Activated CD8-positive, alpha-beta T cell treated with anti-CD3 and anti-CD28 coated beads for 36 hours (primary cell): Measurements from ENCODE around the gene SMC5. TPM values are rescaled to one million over a fixed set of nuclear protein-coding genes. Genes with fewer than 3 reads are reported as not detected.
A peak's percentile ranks its signal among the peaks of the same experiment; 100 is the strongest.
"Not testable (repeated sequence)": the region's sequence is repeated elsewhere in the genome, so short reads cannot be mapped to it uniquely, and the experiment has no call there.

ENCODE experiments used
- ATAC-seq: fragments of 200-7000 bp; cut with Tn5 transposase; one replicate; pipeline ENCODE4 v1.10.0; 2021; ENCODE audit warnings: mild to moderate bottlenecking, moderate library complexity
- CTCF ChIA-PET: fragments of 350-600 bp; sonication (Branson Sonifier 250); formaldehyde crosslinking; loops from one replicate; lab custom pipeline; 2021; ENCODE audit warnings: antibody characterized with exemption; lab: Charles Lee
- POLR2A ChIA-PET: fragments of 350-600 bp; sonication (Branson Sonifier 250); formaldehyde crosslinking; loops from one replicate; lab custom pipeline; 2021; ENCODE audit warnings: antibody characterized with exemption; lab: Charles Lee
- DNase-seq: peaks from one replicate; pipeline ENCODE4 v3.0.0-alpha.2; 2020
- H3K27ac Mint-ChIP-seq: one replicate; pipeline ENCODE4 v1.8.0; 2021; ENCODE audit warnings: mild to moderate bottlenecking, mixed read lengths
- H3K27me3 Mint-ChIP-seq: one replicate; pipeline ENCODE4 v1.8.0; 2021; ENCODE audit warnings: mixed read lengths
- H3K36me3 Mint-ChIP-seq: one replicate; pipeline ENCODE4 v1.8.0; 2021; ENCODE audit warnings: low read depth, mixed read lengths
- H3K4me1 Mint-ChIP-seq: one replicate; pipeline ENCODE4 v1.8.0; 2021; ENCODE audit warnings: low read depth, mixed read lengths
- H3K4me3 Mint-ChIP-seq: one replicate; pipeline ENCODE4 v1.8.0; 2021; ENCODE audit warnings: mild to moderate bottlenecking, moderate library complexity, mixed read lengths
- H3K9me3 Mint-ChIP-seq: one replicate; pipeline ENCODE4 v1.8.0; 2021; ENCODE audit warnings: mixed read lengths
- intact Hi-C: fragments of 100-400 bp; cut with micrococcal nuclease; formaldehyde crosslinking; loops from one replicate; pipeline ENCODE4 v1.10.0; 2022
- total RNA-seq, 2 experiments: library from RNA; stranded (reverse); gene quantifications; one replicate each; pipeline ENCODE4 v1.2.3, GENCODE V29; 2021
- TF ChIP-seq, protein P1 (sequence below): fragments of 200-600 bp; IDR thresholded peaks from one replicate; pipeline ENCODE4 v1.8.0; 2022; ENCODE audit warnings: antibody characterized with exemption, mild to moderate bottlenecking

Gene SMC5
- total RNA-seq, 2 experiments from 2014 or later = 30.9 to 32.0 TPM

DNA sequence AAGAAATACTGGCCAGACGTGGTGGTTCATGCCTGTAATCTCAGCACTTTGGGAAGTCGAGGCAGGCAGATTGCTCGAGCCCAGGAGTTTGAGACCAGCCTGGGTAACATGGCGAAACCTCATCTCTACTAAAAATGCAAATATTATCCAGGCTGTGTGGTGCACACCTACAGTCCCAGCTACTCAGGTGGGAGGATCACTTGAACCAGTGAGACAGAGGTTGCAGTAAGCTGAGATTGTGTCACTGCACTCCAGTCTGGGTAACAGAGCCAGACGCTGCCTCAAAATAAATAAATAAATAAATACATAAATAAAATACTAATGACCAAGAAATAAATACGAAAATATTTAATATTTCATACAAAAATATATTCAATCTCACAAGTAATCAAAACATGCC lies 136.9 kb downstream of the SMC5 start:
- ChIA-PET CTCF (no interaction called here), POLR2A (interaction anchor here (1.1 kb wide), 1 partner anchor 11 kb away, joined by 3 read pairs; no protein-coding TSS in a partner anchor)
- no peaks in the 10 kb centered on the region for H3K27me3 Mint-ChIP-seq
- H3K4me1 Mint-ChIP-seq = peaks cover 87% of the 10 kb centered on the region
- H3K9me3 Mint-ChIP-seq = no peaks in the 10 kb centered on the region
- H3K36me3 Mint-ChIP-seq = peaks cover 3% of the 10 kb centered on the region
- H3K4me3 Mint-ChIP-seq = no peak overlapping the region
- ATAC-seq = no peak
- intact Hi-C loops = no loop called here
- no peak overlapping the region for H3K27ac Mint-ChIP-seq
- TF ChIP-seq, protein P1, sequence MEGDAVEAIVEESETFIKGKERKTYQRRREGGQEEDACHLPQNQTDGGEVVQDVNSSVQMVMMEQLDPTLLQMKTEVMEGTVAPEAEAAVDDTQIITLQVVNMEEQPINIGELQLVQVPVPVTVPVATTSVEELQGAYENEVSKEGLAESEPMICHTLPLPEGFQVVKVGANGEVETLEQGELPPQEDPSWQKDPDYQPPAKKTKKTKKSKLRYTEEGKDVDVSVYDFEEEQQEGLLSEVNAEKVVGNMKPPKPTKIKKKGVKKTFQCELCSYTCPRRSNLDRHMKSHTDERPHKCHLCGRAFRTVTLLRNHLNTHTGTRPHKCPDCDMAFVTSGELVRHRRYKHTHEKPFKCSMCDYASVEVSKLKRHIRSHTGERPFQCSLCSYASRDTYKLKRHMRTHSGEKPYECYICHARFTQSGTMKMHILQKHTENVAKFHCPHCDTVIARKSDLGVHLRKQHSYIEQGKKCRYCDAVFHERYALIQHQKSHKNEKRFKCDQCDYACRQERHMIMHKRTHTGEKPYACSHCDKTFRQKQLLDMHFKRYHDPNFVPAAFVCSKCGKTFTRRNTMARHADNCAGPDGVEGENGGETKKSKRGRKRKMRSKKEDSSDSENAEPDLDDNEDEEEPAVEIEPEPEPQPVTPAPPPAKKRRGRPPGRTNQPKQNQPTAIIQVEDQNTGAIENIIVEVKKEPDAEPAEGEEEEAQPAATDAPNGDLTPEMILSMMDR = no peak
- no peak for DNase-seq

DNA sequence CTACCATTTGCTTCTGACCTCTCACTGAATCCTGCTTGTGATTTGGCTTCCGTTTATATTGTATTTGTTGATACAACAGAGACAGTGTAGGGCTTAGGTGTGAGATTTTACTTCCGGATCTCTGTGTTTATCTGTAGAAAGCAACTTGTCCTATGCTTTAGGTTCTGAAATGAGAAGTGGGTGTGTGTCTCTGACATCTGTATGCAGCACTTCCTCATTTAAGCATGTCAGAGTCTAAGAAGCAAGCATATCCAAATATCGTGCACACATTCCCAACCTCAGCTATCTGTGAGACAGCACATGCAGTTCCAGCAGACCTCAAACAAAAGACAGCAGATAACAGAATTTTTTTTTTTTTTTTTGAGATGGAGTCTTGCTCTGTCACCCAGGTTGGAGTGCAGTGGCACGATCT lies 139.4 kb downstream of the SMC5 start:
- no peaks in the 10 kb centered on the region for H3K27me3 Mint-ChIP-seq
- CTCF ChIA-PET = interaction anchor here (0.6 to 1.1 kb wide), 3 partner anchors 13 to 204 kb away, joined by 3 to 4 read pairs (median 3); no protein-coding TSS in a partner anchor
- TF ChIP-seq, protein P1 = no peak
- H3K4me3 Mint-ChIP-seq = peak overlapping the region; percentile 48
- ATAC-seq (peak; percentile 90), DNase-seq (no peak)
- POLR2A ChIA-PET = interaction anchor here (0.7 to 3.0 kb wide), 3 partner anchors 10 to 165 kb away, joined by 3 to 9 read pairs (median 3); no protein-coding TSS in a partner anchor
- H3K4me1 Mint-ChIP-seq = peaks cover 76% of the 10 kb centered on the region
- no peaks in the 10 kb centered on the region for H3K9me3 Mint-ChIP-seq
- peak overlapping the region; percentile 88 for H3K27ac Mint-ChIP-seq
- H3K36me3 Mint-ChIP-seq = peaks cover 3% of the 10 kb centered on the region
- intact Hi-C loops = no loop called here

DNA sequence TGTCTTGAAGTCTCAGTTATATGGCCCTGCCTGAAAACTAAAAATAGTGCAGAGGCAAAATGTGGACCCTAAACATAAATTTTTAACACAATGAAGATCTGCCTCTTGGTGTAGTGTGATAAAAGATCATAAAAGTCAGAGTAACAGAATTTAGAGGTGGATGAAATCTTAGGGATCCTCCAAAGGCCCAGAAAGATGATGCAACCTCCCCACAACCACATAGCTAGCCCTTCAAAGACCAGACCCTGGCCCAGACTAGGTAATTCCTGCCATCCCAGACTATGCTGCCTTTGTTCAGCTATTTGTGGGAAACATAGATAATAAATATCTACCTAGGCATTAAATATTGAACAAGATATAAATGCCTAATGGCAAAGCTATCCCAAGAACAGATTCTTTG lies 140.4 kb downstream of the SMC5 start:
- ATAC-seq = no peak
- intact Hi-C loops = no loop called here
- Mint-ChIP-seq H3K36me3 (peaks cover 5% of the 10 kb centered on the region), H3K27ac (peak overlapping the region; percentile 88), H3K4me1 (peaks cover 76% of the 10 kb centered on the region), H3K9me3 (no peaks in the 10 kb centered on the region), H3K4me3 (peak overlapping the region; percentile 48), H3K27me3 (no peaks in the 10 kb centered on the region)
- DNase-seq = no peak
- TF ChIP-seq, protein P1 = no peak
- ChIA-PET POLR2A (interaction anchor here (1.4 to 3.0 kb wide), 2 partner anchors 9 to 22 kb away, joined by 3 to 9 read pairs; no protein-coding TSS in a partner anchor), CTCF (interaction anchor here (0.9 to 1.9 kb wide), 5 partner anchors 9 to 203 kb away, joined by 3 to 5 read pairs (median 4); no protein-coding TSS in a partner anchor)

DNA sequence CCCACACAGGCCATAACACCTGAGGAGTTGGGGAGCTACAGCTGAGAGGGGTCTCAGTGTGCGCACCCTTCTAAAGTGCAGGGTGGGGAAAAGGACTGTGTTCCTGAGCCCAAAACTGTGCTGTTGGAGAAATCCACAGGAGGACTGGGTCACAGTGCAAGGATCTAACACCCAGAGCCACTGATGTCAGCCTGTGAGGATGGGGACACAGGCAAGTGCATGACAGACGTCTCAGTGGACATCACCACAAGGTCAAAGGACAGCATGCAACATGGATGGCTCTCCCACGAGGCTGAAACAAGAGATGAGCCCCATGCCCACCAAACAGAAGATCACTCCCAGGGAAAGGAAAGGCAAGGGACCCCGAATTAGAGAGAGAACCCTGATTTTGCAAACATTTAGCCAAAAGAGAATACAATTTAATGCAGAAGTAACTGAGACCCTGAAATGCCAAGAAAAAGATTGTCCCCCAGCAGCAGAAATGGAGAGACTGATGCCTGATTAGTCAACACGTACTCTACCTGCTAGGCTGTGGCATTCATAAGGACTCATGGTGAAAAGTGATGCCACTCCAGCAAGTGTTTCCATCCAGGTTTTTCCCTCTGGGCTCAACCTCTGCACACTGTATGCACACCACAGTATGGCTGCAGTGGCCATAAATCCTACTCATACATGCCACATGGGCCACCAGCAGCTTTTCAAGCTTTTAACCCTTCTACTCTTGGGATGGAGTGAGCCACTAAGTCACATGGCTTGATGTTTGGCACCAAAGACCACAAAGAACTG lies 141.5 kb downstream of the SMC5 start:
- no peak for DNase-seq
- POLR2A ChIA-PET = interaction anchor here (3.0 kb wide), 1 partner anchor 21 kb away, joined by 9 read pairs; no protein-coding TSS in a partner anchor
- no peak for ATAC-seq
- Mint-ChIP-seq H3K9me3 (no peaks in the 10 kb centered on the region), H3K27me3 (no peaks in the 10 kb centered on the region), H3K4me3 (no peak overlapping the region), H3K36me3 (peaks cover 6% of the 10 kb centered on the region), H3K27ac (peak overlapping the region; percentile 11), H3K4me1 (peaks cover 78% of the 10 kb centered on the region)
- CTCF ChIA-PET = interaction anchor here (0.6 to 1.9 kb wide), 4 partner anchors 8 to 60 kb away, joined by 3 to 5 read pairs (median 4); no protein-coding TSS in a partner anchor
- intact Hi-C loops = no loop called here
- TF ChIP-seq, protein P1 = no peak

DNA sequence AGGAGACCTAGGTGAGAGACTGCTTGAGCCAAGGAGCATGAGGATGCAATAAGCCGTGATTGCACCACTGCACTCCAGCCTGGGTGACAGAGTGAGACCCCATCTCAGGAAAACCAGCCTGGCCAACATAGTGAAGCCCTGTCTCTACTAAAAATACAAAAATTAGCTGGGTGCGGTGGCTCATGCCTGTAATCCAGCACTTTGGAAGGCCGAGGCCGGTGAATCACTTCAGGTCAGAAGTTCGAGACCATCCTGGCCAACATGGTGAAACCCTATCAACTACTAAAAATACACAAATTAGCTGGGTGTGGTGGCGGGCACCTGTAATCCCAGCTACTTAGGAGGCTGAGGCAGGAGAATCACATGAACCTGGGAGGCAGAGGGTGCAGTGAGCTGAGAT lies 142.5 kb downstream of the SMC5 start:
- CTCF ChIA-PET = interaction anchor here (1.4 kb wide), 1 partner anchor 201 kb away, joined by 3 read pairs; no protein-coding TSS in a partner anchor
- H3K27me3 Mint-ChIP-seq, H3K27ac Mint-ChIP-seq, H3K4me3 Mint-ChIP-seq, H3K9me3 Mint-ChIP-seq, POLR2A ChIA-PET, intact Hi-C loops, H3K36me3 Mint-ChIP-seq, DNase-seq, ATAC-seq: not testable (repeated sequence)
- H3K4me1 Mint-ChIP-seq = peaks cover 83% of the 10 kb centered on the region
